Suprapubic skin (tissue), 4 donors: ENCODE data around the gene DERL3. TPM values are rescaled to one million over a fixed set of nuclear protein-coding genes. Genes with fewer than 3 reads are reported as not detected.

Experiments
- DNase-seq, 2 donors: peaks; one replicate each; pipeline ENCODE4 v3.0.0-alpha.2; 2019; ENCODE audit warnings: low spot score in 2 of 2
- H3K27ac ChIP-seq: fragments of 200-600 bp; sonication (generic); one replicate; pipeline ENCODE4 v1.5.1; 2019
- H3K27me3 ChIP-seq: fragments of 200-600 bp; sonication (generic); one replicate; pipeline ENCODE4 v1.5.1; 2019
- H3K36me3 ChIP-seq: fragments of 200-600 bp; sonication (generic); one replicate; pipeline ENCODE4 v1.5.1; 2019
- H3K4me1 ChIP-seq: fragments of 200-600 bp; sonication (generic); one replicate; pipeline ENCODE4 v1.5.1; 2019
- H3K4me3 ChIP-seq: fragments of 200-600 bp; sonication (generic); one replicate; pipeline ENCODE4 v1.5.1; 2019; ENCODE audit warnings: mild to moderate bottlenecking
- H3K9me3 ChIP-seq: fragments of 200-600 bp; sonication (generic); one replicate; pipeline ENCODE4 v1.5.1; 2019
- CTCF ChIP-seq, 2 donors: fragments of 200-600 bp in 1 of 2; fragments of 450-650 bp in 1 of 2; sonication (generic) in 1 of 2; IDR thresholded peaks; one replicate each; pipeline ENCODE4 v1.5.1; 2016 to 2019; ENCODE audit warnings: antibody characterized with exemption in 2 of 2, mild to moderate bottlenecking in 1 of 2, moderate library complexity in 1 of 2
- EP300 ChIP-seq: sonication (generic); formaldehyde crosslinking; IDR thresholded peaks from one replicate; pipeline ENCODE4 v1.6.1; 2017; ENCODE audit warnings: antibody characterized with exemption
- POLR2A ChIP-seq, 2 donors: fragments of 450-650 bp; IDR thresholded peaks; one replicate each; pipeline ENCODE4 v1.6.1; 2017; ENCODE audit warnings: antibody characterized with exemption in 2 of 2, mild to moderate bottlenecking in 2 of 2, moderate library complexity in 2 of 2
- POLR2AphosphoS5 ChIP-seq, 3 donors: sonication (generic); formaldehyde crosslinking; IDR thresholded peaks; one replicate each; pipeline ENCODE4 v1.6.1; 2017; ENCODE audit warnings: antibody characterized with exemption in 3 of 3
- WGBS: methylation state at CpG from one replicate; pipeline ENCODE4 v1.1.5; 2018; 5-methylcytosine and 5-hydroxymethylcytosine counted together
- total RNA-seq, 4 donors: library from RNA; depleted of rRNA; stranded (reverse); fragments of >200 nt; gene quantifications; one replicate each; pipeline ENCODE4 v1.1.0, GENCODE V29; 2016

Gene DERL3
- total RNA-seq, 4 donors from 2014 or later: 0.34 to 0.94 (median 0.56) TPM; not detected in 1

- H3K27ac ChIP-seq: no peak overlapping the region
- WGBS: 58% methylated on average over 10 of the region's 11 CpGs
- DNase-seq: peak; percentile 32 to 69
- TF ChIP-seq CTCF (IDR thresholded peaks at IDR 0.05) (no peak), POLR2A (IDR thresholded peaks at IDR 0.05) (no peak), EP300 (no peak), POLR2AphosphoS5 (IDR thresholded peaks at IDR 0.05) (no peak)
- H3K27me3 ChIP-seq: no peaks in the 10 kb centered on the region
- H3K9me3 ChIP-seq: no peaks in the 10 kb centered on the region
- H3K4me1 ChIP-seq: peaks cover 29% of the 10 kb centered on the region
- H3K36me3 ChIP-seq: peaks cover 43% of the 10 kb centered on the region
- no peak overlapping the region for H3K4me3 ChIP-seq
Observed at GRCh38 chr22:23835484-23836144, 3.2 kb downstream of the DERL3 start.

GRCh38 chr22:23834793-23835483 lies 3.9 kb downstream of the DERL3 start:
- no peaks in the 10 kb centered on the region for H3K27me3 ChIP-seq
- no peak overlapping the region for H3K27ac ChIP-seq
- DNase-seq: peak; percentile 56 to 72
- peaks cover 46% of the 10 kb centered on the region for H3K36me3 ChIP-seq
- H3K4me1 ChIP-seq: peaks cover 29% of the 10 kb centered on the region
- no peak overlapping the region for H3K4me3 ChIP-seq
- no peaks in the 10 kb centered on the region for H3K9me3 ChIP-seq
- no peak for TF ChIP-seq POLR2A (IDR thresholded peaks at IDR 0.05)
- TF ChIP-seq POLR2AphosphoS5 (IDR thresholded peaks at IDR 0.05): no peak
- no peak for TF ChIP-seq EP300
- TF ChIP-seq CTCF (IDR thresholded peaks at IDR 0.05): no peak
- 34% methylated on average over 2 of the region's 10 CpGs for WGBS

- TF ChIP-seq EP300 (no peak), POLR2AphosphoS5 (IDR thresholded peaks at IDR 0.05) (no peak), CTCF (IDR thresholded peaks at IDR 0.05) (no peak), POLR2A (IDR thresholded peaks at IDR 0.05) (no peak)
- Histone ChIP-seq H3K27ac (no peak overlapping the region), H3K4me3 (no peak overlapping the region), H3K4me1 (peaks cover 24% of the 10 kb centered on the region), H3K9me3 (no peaks in the 10 kb centered on the region), H3K27me3 (no peaks in the 10 kb centered on the region), H3K36me3 (peaks cover 51% of the 10 kb centered on the region)
- WGBS: 100% methylated on average over 3 of the region's 3 CpGs
- peak; percentile 40 to 76 for DNase-seq
Observed at GRCh38 chr22:23834406-23834792, 4.4 kb downstream of the DERL3 start.

GRCh38 chr22:23833911-23834317 lies 4.9 kb downstream of the DERL3 start:
- no peak overlapping the region for H3K27ac ChIP-seq
- peak; percentile 54 to 72 for DNase-seq
- no peak overlapping the region for H3K4me3 ChIP-seq
- no peaks in the 10 kb centered on the region for H3K27me3 ChIP-seq
- WGBS: 86% methylated on average over 10 of the region's 13 CpGs
- no peaks in the 10 kb centered on the region for H3K9me3 ChIP-seq
- H3K36me3 ChIP-seq: peaks cover 56% of the 10 kb centered on the region
- no peak for TF ChIP-seq EP300
- TF ChIP-seq CTCF (IDR thresholded peaks at IDR 0.05): no peak
- no peak for TF ChIP-seq POLR2A (IDR thresholded peaks at IDR 0.05)
- TF ChIP-seq POLR2AphosphoS5 (IDR thresholded peaks at IDR 0.05): no peak
- H3K4me1 ChIP-seq: peaks cover 23% of the 10 kb centered on the region

- WGBS: 81% methylated on average over 13 of the region's 16 CpGs
- peak; percentile 51 to 69 for DNase-seq
- H3K27ac ChIP-seq: no peak overlapping the region
Observed at GRCh38 chr22:23833017-23833751, 5.6 kb downstream of the DERL3 start.

More at GRCh38 chr22:23833017-23833751, 5.6 kb downstream of the DERL3 start:
- TF ChIP-seq POLR2A (IDR thresholded peaks at IDR 0.05) (no peak), EP300 (no peak), CTCF (IDR thresholded peaks at IDR 0.05) (no peak), POLR2AphosphoS5 (IDR thresholded peaks at IDR 0.05) (no peak)
- Histone ChIP-seq H3K36me3 (peaks cover 62% of the 10 kb centered on the region), H3K4me1 (peaks cover 18% of the 10 kb centered on the region), H3K9me3 (no peaks in the 10 kb centered on the region), H3K4me3 (no peak overlapping the region), H3K27me3 (no peaks in the 10 kb centered on the region)
